ENCODE data around the gene PTPN3.
A peak's percentile ranks its signal among the peaks of the same experiment; 100 is the strongest.
"Not testable (repeated sequence)": the region's sequence is repeated elsewhere in the genome, so short reads cannot be mapped to it uniquely, and the experiment has no call there.

PTPN3 gene

GRCh38 chr9:109498195-109499092 is at the start of gene PTPN3:
Gene PTPN3 (minus strand): TSS chr9:109498307. CDS start chr9:109463434, 34,873 bp downstream.
- no peak for FAIRE-seq

DNA sequence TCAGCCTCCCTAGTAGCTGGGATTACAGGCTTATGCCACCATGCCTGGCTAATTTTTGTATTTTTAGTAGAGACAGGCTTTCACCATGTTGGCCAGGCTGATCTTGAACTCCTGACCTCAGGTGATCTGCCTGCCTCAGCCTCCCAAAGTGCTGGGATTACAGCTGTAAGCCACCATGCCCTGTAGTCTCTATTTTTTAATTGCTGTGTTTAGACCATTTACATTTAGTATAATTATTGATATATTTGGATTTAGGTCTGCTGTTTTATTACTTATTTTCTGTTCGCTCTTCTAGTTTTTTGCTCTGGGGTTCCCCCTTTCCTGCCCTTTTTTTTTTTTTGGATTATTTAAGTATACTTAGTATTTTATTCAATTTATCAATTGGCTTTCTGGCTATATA is 46.8 kb upstream of the PTPN3 start:
- not testable (repeated sequence) for DNase-seq (ENCODE audit: low spot score); FAIRE-seq

More at GRCh38 chr9:109498195-109499092, at the start of gene PTPN3:
- no peak for DNase-seq (ENCODE audit: low spot score)

DNA sequence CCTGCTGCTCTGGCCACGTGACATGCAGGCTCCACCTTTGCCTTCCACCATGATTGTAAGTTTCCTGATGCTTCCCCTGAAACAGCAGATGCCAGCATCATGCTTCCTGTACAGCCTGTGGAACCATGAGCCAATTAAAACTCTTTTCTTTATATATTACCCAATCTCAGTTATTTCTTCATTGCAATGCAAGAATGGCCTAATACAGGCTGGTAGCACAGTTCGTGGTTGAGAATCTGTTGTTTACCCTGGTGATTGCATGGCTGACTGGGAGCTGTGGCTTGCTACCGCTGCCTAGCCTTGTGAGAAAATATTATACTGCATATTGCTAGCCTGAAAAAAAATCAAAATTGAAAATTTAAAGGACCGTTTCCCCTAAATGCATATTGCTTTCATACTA is 44.8 kb upstream of the PTPN3 start:
- DNase-seq (ENCODE audit: low spot score) (no peak), FAIRE-seq (no peak)

DNA sequence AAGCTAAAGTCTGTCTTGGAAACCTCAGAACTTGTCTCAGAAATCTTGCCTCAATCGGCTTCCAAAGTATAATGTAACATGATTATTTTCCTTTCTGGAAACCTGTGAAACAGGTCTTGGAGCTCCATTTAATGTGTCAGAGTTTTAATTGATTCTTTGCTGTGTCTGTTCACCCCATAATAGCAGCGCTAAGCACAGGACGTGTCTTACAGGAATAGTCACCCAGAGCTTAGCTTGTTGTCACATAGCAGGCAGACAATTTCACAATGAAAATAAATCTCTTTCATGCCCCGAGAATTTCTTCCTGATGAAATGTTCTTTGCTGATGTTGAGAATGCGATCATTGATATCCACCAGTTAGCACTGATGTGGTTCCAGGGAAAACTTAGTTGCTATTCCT is 40.2 kb upstream of the PTPN3 start:
- no peak for DNase-seq (ENCODE audit: low spot score)
- no peak for FAIRE-seq

- DNase-seq (ENCODE audit: low spot score) (no peak), FAIRE-seq (no peak)
Measured at GRCh38 chr9:109537288-109537687, 39.2 kb upstream of the PTPN3 start.

GRCh38 chr9:109536859-109537258 is 38.8 kb upstream of the PTPN3 start:
- FAIRE-seq = no peak
- DNase-seq (ENCODE audit: low spot score) = no peak

GRCh38 chr9:109535365-109535764 is 37.3 kb upstream of the PTPN3 start:
- FAIRE-seq = no peak
- no peak for DNase-seq (ENCODE audit: low spot score)

GRCh38 chr9:109534151-109534550 is 36.0 kb upstream of the PTPN3 start:
- DNase-seq (ENCODE audit: low spot score) = no peak
- FAIRE-seq = no peak

- FAIRE-seq; DNase-seq (ENCODE audit: low spot score): not testable (repeated sequence)
Measured at GRCh38 chr9:109532652-109533051, 34.5 kb upstream of the PTPN3 start.

- no peak for FAIRE-seq
- no peak for DNase-seq (ENCODE audit: low spot score)
Measured at GRCh38 chr9:109522106-109522505, 24.0 kb upstream of the PTPN3 start.

DNA sequence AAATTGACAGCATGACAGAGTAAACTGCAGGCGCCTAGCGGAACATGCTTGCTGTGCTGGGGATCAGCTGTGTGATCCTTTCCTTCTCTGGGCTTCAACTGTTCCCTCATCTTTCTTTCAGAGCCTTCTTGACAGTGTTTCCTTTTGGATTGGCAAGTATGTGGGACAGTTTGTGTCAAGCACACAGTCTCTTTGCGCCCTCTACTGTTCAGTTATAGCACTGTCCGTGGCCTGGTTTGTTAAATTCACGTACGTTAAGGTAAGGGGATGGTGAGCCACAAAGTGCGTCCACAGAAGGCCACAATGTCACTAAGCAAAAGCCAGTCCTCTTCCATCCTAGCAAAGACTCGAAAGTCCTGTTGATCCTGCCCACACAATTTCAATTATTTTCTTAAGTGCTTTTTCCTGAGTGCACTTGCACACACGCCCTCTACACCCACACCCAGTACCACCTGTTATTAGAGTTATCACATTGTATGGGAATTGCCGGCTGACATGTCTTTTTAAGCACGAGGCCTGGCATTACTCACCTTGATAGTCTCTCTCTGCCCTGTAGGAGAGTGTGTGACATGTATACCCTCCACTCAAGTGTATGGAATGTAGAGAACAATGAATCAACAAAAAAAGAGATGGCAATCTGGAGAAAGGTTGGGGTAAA is 22.5 kb upstream of the PTPN3 start:
- DNase-seq (ENCODE audit: low spot score) = peak; percentile 66
- peak; percentile 32 for FAIRE-seq

DNA sequence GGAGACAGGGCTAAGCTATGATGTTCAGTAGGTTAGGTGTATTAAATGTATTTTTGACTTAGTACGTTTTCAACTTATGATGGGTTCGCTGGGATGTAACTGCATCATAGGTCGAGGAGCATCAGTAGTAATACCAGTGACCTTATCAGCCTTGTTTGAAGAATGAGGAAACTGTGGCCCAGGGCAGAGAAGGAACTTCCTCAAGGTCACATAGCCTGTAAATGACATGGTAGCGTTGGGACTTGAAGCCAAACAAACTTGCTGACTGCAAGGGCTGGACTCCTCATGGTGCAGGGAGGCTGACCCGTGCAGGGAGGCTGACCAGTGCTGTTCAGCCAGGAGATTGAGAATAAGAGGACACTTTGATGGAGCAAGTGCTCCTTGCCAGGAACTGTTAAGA is 21.3 kb upstream of the PTPN3 start:
- FAIRE-seq (no peak), DNase-seq (ENCODE audit: low spot score) (no peak)

- FAIRE-seq = no peak
- no peak for DNase-seq (ENCODE audit: low spot score)
Measured at GRCh38 chr9:109518621-109519335, 20.7 kb upstream of the PTPN3 start.

- DNase-seq (ENCODE audit: low spot score) (no peak), FAIRE-seq (no peak)
Measured at GRCh38 chr9:109517901-109518377, 19.8 kb upstream of the PTPN3 start.

- DNase-seq (ENCODE audit: low spot score) (no peak), FAIRE-seq (no peak)
Measured at GRCh38 chr9:109513871-109514270, 15.8 kb upstream of the PTPN3 start.

DNA sequence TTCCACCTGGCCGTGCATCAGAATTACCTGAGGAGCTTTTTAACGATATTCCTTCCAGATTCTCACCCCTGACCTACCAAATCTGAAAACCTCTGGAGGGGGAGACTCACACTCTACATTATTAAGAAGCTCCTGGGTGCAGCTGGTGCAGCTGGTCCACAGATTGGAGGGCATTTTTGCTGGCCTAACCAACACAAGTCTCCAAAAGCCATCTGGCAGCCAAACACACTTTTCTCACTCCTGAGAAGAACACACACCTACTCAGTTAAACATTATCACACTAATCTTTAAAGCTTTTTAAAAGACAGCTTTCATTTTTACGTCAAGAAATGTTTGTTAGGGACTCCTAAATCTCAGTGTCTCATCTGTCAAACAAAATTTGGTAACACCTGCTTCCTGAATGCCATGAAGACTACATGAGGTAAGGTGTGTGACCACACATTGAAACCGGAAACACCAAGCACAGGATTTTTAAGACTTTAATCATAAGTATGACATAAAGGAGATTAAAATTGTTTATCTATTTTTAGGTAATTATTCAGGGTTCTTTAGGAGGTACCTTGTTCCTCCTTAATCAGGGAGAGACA is 14.2 kb upstream of the PTPN3 start:
- no peak for DNase-seq (ENCODE audit: low spot score)
- FAIRE-seq = no peak

- DNase-seq (ENCODE audit: low spot score) (no peak), FAIRE-seq (no peak)
Measured at GRCh38 chr9:109510506-109510905, 12.4 kb upstream of the PTPN3 start.

- DNase-seq (ENCODE audit: low spot score); FAIRE-seq: not testable (repeated sequence)
Measured at GRCh38 chr9:109510042-109510441, 11.9 kb upstream of the PTPN3 start.

DNA sequence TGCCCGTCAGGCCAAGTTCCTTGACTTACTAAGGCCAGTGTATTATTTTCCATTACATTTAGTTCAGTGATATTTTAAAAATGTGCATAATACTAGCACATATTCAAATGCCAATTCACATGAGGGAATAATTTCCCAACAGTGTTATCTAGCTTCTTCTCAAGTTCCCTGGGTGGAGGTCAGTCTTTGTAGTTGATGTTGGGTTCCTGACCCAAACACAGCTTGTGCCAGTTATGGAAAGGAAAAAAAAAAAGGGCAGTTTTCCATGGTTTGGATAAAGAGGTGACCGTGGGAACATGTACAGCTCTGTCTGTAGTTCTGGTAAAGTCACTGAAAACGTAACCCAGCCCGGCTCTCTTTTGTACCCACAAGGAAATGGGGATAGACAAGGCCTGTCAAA is 11.5 kb upstream of the PTPN3 start:
- no peak for FAIRE-seq

DNA sequence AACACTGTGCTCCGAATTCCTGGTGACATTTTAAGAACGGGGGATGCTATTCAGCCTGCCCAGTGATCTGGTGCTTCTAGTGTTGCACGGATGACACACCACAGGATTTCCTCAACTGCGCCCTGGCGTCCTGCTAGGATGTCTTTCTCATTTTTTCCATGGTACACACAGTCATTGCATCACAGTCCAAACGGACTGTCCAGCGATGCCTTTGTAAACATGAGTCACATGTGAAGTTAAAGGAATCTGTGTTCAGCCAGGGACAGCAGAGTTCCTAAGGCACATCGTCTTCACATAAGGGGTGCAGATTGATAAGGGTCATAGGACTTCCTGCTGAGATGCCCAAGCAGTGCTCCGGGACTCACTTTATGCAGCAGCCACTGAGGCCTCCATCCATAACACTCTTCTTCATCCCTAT is 9.3 kb upstream of the PTPN3 start:
- FAIRE-seq (peak; percentile 37), DNase-seq (ENCODE audit: low spot score) (peak; percentile 75)

More for the DNA sequence above, 11.5 kb upstream of the PTPN3 start:
- DNase-seq (ENCODE audit: low spot score) = no peak

GRCh38 chr9:109506097-109506712 is 8.1 kb upstream of the PTPN3 start:
- FAIRE-seq (no peak), DNase-seq (ENCODE audit: low spot score) (no peak)
